Measurements from ENCODE around the gene STK25.

Gene STK25

DNA sequence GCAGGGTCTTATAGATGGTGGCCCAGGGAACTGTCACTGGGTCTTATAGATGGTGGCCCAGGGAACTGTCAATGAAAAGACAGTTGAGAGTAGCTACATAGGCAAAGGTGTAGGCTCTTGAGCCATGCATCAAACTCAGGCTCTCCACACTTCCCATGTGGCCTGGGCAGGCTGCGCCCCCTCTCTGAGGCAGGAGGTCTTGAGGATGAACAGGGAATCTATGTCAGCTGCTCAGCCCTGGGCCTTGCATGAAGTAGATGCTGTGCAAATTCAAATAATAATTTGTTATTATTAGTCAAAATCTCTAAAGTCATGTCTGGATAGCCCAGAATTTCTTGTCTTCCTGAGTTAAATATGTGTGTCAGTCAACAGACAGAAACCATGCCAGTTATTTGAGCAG, 26.7 kb downstream of the STK25 start:
- DNase-seq (ENCODE audit: low read depth), result no peak

DNA sequence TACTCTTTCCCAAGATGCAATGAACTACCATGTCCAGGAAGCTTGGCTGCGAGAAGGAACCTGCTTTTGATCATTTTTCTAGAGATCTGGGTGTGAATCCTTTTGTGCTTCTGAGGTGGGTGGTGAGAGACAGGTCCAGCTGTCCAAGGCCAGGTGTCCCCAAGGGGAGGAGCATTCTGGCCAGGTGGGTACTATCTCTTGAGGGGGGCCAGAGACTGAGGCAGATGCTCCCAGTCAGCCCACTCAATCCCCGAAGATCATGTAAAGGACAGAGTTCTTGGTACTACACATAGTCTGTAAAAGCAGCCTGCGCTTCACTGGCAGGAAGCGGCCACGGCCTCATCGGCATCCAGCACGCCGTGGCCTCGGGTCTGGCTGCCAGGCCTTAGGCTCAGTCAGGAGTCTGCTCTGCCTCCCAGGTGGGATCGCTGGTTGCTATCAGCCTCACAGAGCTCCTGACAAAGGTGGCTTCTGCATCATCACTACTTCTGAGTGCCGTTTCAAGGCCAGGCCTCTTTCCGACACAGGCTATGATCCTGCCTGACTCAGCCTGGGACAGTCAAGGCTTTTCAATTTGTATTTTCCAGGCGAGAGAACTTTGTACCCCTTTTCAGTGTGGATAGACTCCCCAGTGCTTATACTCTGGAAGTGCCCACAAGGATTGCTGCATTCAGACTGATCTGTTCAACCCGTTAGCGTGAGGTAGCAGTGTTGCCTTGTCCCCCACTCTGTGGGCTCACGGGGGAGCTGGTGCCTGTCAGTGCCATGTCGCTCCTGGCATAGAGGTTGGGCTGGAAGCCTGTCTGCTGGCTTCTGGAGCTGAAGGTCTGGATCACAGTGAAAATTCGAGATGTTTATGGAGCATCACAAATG, 29.1 kb downstream of the STK25 start:
- TF ChIP-seq, protein P1, sequence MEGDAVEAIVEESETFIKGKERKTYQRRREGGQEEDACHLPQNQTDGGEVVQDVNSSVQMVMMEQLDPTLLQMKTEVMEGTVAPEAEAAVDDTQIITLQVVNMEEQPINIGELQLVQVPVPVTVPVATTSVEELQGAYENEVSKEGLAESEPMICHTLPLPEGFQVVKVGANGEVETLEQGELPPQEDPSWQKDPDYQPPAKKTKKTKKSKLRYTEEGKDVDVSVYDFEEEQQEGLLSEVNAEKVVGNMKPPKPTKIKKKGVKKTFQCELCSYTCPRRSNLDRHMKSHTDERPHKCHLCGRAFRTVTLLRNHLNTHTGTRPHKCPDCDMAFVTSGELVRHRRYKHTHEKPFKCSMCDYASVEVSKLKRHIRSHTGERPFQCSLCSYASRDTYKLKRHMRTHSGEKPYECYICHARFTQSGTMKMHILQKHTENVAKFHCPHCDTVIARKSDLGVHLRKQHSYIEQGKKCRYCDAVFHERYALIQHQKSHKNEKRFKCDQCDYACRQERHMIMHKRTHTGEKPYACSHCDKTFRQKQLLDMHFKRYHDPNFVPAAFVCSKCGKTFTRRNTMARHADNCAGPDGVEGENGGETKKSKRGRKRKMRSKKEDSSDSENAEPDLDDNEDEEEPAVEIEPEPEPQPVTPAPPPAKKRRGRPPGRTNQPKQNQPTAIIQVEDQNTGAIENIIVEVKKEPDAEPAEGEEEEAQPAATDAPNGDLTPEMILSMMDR (IDR thresholded peaks at IDR 0.05; ENCODE audit: low read depth, low read length, missing control alignments), result no peak
- no peak overlapping the region for H3K4me3 ChIP-seq (ENCODE audit: low read depth, low read length)
- DNase-seq (ENCODE audit: low read depth), result no peak

More for the DNA sequence above, 26.7 kb downstream of the STK25 start:
- H3K4me3 ChIP-seq (ENCODE audit: low read depth, low read length), result no peak overlapping the region
- TF ChIP-seq, protein P1 (IDR thresholded peaks at IDR 0.05; ENCODE audit: low read depth, low read length, missing control alignments), result no peak

GRCh38 chr2:241478166-241478565, 30.2 kb downstream of the STK25 start:
- DNase-seq (ENCODE audit: low read depth), result no peak
- H3K4me3 ChIP-seq (ENCODE audit: low read depth, low read length), result no peak overlapping the region
- TF ChIP-seq, protein P1 (IDR thresholded peaks at IDR 0.05; ENCODE audit: low read depth, low read length, missing control alignments), result no peak

GRCh38 chr2:241475267-241475666, 33.1 kb downstream of the STK25 start:
- H3K4me3 ChIP-seq (ENCODE audit: low read depth, low read length), result no peak overlapping the region
- DNase-seq (ENCODE audit: low read depth), result no peak
- TF ChIP-seq, protein P1 (IDR thresholded peaks at IDR 0.05; ENCODE audit: low read depth, low read length, missing control alignments), result no peak

DNA sequence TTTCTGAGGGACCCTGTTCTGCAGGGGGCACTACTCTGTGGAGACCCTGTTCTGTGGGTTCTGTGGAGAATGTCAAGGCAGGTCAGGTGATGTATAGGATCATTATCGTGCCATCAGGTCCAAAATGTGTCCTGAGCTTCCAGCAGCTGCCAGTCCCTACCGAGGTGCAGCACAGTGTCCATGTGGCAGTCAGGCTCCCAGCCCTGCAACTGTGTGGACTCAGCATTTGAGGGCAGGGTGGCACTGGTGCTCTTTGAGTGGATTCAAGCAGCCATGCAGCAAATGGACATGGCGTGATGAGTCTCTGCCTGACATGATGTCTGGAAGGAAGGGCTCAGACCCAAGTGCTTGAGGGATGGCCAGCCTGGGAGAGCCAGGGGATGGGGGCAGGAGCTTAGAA, 35.0 kb downstream of the STK25 start:
- no peak overlapping the region for H3K4me3 ChIP-seq (ENCODE audit: low read depth, low read length)
- TF ChIP-seq, protein P1 (IDR thresholded peaks at IDR 0.05; ENCODE audit: low read depth, low read length, missing control alignments), result no peak
- DNase-seq (ENCODE audit: low read depth), result no peak

DNA sequence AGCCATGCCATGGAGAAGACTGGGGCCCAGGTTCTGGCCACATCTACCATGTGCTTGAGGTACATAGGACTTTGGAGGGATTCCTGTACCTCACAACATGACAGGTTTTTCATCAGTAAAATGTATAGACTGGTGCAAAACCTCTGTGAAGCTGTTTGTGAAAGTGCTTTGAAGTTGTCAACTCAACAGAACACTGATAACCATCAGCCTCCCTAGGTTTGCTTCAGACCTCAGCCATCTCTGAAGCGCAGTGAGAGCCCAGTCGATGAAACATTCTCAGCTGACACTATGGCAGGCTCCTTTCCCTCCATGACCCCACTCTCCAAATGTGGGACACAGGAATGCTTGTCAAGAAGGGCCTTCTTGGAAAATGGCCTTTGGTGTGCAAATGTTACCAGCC, 38.6 kb downstream of the STK25 start:
- no peak for DNase-seq (ENCODE audit: low read depth)
- TF ChIP-seq, protein P1 (IDR thresholded peaks at IDR 0.05; ENCODE audit: low read depth, low read length, missing control alignments), result no peak

DNA sequence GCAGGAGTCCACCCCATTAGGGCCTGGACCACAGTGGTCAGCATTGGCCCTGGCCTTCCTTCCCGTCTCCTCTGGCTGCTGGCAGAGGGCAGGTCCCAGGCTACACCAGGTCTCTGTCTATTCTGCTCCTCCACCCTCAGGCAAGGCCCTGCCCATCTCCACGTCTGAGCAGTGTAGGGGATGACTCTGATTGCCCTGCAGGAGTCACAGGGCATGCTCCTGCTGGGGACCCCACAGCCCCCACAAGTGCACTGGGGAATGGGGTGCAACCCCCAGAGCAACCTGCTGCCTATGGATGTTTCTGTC, 40.0 kb downstream of the STK25 start:
- no peak for DNase-seq (ENCODE audit: low read depth)
- H3K4me3 ChIP-seq (ENCODE audit: low read depth, low read length), result no peak overlapping the region
- TF ChIP-seq, protein P1 (IDR thresholded peaks at IDR 0.05; ENCODE audit: low read depth, low read length, missing control alignments), result no peak

More for the DNA sequence above, 38.6 kb downstream of the STK25 start:
- H3K4me3 ChIP-seq (ENCODE audit: low read depth, low read length), result no peak overlapping the region
